H1 (cell line): ENCODE data around the gene GADD45B. TPM values are rescaled to one million over a fixed set of nuclear protein-coding genes. Genes with fewer than 3 reads are reported as not detected.
A peak's percentile ranks its signal among the peaks of the same experiment; 100 is the strongest.

Experiments
- CTCF ChIA-PET: fragments of 300-600 bp; sonication (Branson Sonifier 250); formaldehyde crosslinking; loops from one replicate; lab custom pipeline; 2021; ENCODE audit not compliant: partially characterized antibody; lab: Charles Lee
- POLR2A ChIA-PET: fragments of 300-600 bp; sonication (Branson Sonifier 250); formaldehyde crosslinking; loops from one replicate; lab custom pipeline; 2021; ENCODE audit warnings: inconsistent platforms; ENCODE audit not compliant: partially characterized antibody; lab: Charles Lee
- DNase-seq, 2 experiments: peaks; one replicate each; pipeline versions ENCODE4 v3.0.0 to v3.0.0-alpha.2; 2010 to 2022; ENCODE audit warnings: low spot score in 2 of 2, low read depth in 1 of 2, mixed read lengths in 1 of 2
- FAIRE-seq: peaks from 2 replicates; lab custom pipeline; 2011; peaks lifted over from hg19 to GRCh38; lab: Jason Lieb, UNC
- H2AFZ ChIP-seq: 2 replicates; pipeline ENCODE4 v1.8.1; 2012; ENCODE audit warnings: low read length, inconsistent platforms
- H2AK5ac ChIP-seq: 2 replicates; pipeline ENCODE4 v1.6.1; 2013; ENCODE audit warnings: low read depth, low read length
- H2BK120ac ChIP-seq: replicated peaks from 2 replicates; pipeline ENCODE3; 2013; ENCODE audit warnings: low read depth, low read length, inconsistent platforms
- H2BK12ac ChIP-seq: 2 replicates; pipeline ENCODE4 v1.6.1; 2013; ENCODE audit warnings: low read depth, low read length
- H2BK15ac ChIP-seq: 2 replicates; pipeline ENCODE4 v1.6.1; 2013; ENCODE audit warnings: low read length
- H2BK20ac ChIP-seq: 2 replicates; pipeline ENCODE4 v1.6.1; 2013; ENCODE audit warnings: low read length
- H2BK5ac ChIP-seq: 2 replicates; pipeline ENCODE4 v1.6.1; 2013; ENCODE audit warnings: low read depth, low read length
- H3K14ac ChIP-seq: 2 replicates; pipeline ENCODE4 v1.6.1; 2013; ENCODE audit warnings: inconsistent platforms; ENCODE audit not compliant: insufficient read length
- H3K18ac ChIP-seq: 2 replicates; pipeline ENCODE4 v1.6.1; 2013; ENCODE audit warnings: low read length; ENCODE audit errors: extremely low read depth
- H3K23ac ChIP-seq: 2 replicates; pipeline ENCODE4 v1.6.1; 2013; ENCODE audit warnings: inconsistent platforms; ENCODE audit not compliant: insufficient read length
- H3K23me2 ChIP-seq: 2 replicates; pipeline ENCODE4 v1.6.1; 2013; ENCODE audit warnings: low read depth, low read length
- H3K27ac ChIP-seq: 2 replicates; pipeline ENCODE4 v1.6.1; 2011; ENCODE audit warnings: low read depth, low read length, inconsistent platforms
- H3K27me3 ChIP-seq, 4 experiments: replicated peaks in 1 of 4; 1 replicate in 1 of 4; 2 replicates in 3 of 4; pipeline versions ENCODE4 v1.6.1 to v1.8.1; 2011 to 2013; ENCODE audit warnings: low read length in 3 of 4, mild to moderate bottlenecking in 3 of 4, inconsistent platforms in 2 of 4, mixed read lengths in 2 of 4, moderate library complexity in 1 of 4; ENCODE audit not compliant: control insufficient read depth in 3 of 4, insufficient read depth in 3 of 4; ENCODE audit errors: extremely low read depth in 1 of 4
- H3K36me3 ChIP-seq, 4 experiments: 2 replicates each; pipeline versions ENCODE4 v1.6.1 to v1.8.1; 2011 to 2013; ENCODE audit warnings: mild to moderate bottlenecking in 4 of 4, low read length in 3 of 4, moderate library complexity in 2 of 4, control low read depth in 1 of 4, inconsistent platforms in 1 of 4; ENCODE audit not compliant: insufficient read depth in 4 of 4, control insufficient read depth in 2 of 4
- H3K4ac ChIP-seq: replicated peaks from 2 replicates; pipeline ENCODE3; 2013; ENCODE audit warnings: low read length, low read depth, mixed read lengths, inconsistent platforms; ENCODE audit not compliant: insufficient read length
- H3K4me1 ChIP-seq, 4 experiments: replicated peaks in 1 of 4; 1 replicate in 1 of 4; 2 replicates in 3 of 4; pipeline versions ENCODE4 v1.6.1 to v1.8.1; 2011 to 2013; ENCODE audit warnings: low read length in 3 of 4, inconsistent platforms in 2 of 4, mixed read lengths in 1 of 4; ENCODE audit not compliant: insufficient read depth in 4 of 4, control insufficient read depth in 3 of 4
- H3K4me2 ChIP-seq, 2 experiments: 2 replicates each; pipeline versions ENCODE4 v1.6.1 to v1.8.1; 2011 to 2013; ENCODE audit warnings: low read depth in 2 of 2, low read length in 2 of 2, control low read depth in 1 of 2, inconsistent platforms in 1 of 2, mild to moderate bottlenecking in 1 of 2; ENCODE audit not compliant: insufficient read depth in 1 of 2
- H3K4me3 ChIP-seq, 4 experiments: fragments of 200-600, 300-600 bp in 1 of 4; sonication (generic), shearing (Covaris generic), sonication (Bioruptor Twin) in 1 of 4; 2 replicates each; pipeline versions ENCODE4 v1.5.1 to v1.8.1; 2011 to 2016; ENCODE audit warnings: low read length in 4 of 4, low read depth in 3 of 4, control low read depth in 2 of 4, inconsistent platforms in 2 of 4, mild to moderate bottlenecking in 2 of 4, mixed read lengths in 1 of 4, moderate library complexity in 1 of 4; ENCODE audit not compliant: insufficient read depth in 2 of 4; ENCODE audit errors: extremely low read depth in 1 of 4
- H3K56ac ChIP-seq: replicated peaks from 2 replicates; pipeline ENCODE3; 2013; ENCODE audit warnings: low read depth, mild to moderate bottlenecking, mixed read lengths, low read length, inconsistent platforms; ENCODE audit not compliant: insufficient read length
- H3K79me1 ChIP-seq: 2 replicates; pipeline ENCODE4 v1.6.1; 2013; ENCODE audit warnings: low read depth, low read length, control low read depth
- H3K79me2 ChIP-seq, 2 experiments: 2 replicates each; pipeline versions ENCODE4 v1.6.1 to v1.8.1; 2012 to 2013; ENCODE audit warnings: low read length in 2 of 2, mild to moderate bottlenecking in 2 of 2, inconsistent platforms in 1 of 2; ENCODE audit not compliant: insufficient read depth in 2 of 2, control insufficient read depth in 1 of 2
- H3K9ac ChIP-seq, 4 experiments: replicated peaks in 1 of 4; 1 replicate in 1 of 4; 2 replicates in 3 of 4; pipeline versions ENCODE4 v1.6.1 to v1.8.1; 2011 to 2013; ENCODE audit warnings: low read depth in 3 of 4, low read length in 3 of 4, control low read depth in 2 of 4, mild to moderate bottlenecking in 2 of 4, moderate library complexity in 2 of 4, inconsistent platforms in 1 of 4; ENCODE audit errors: extremely low read depth in 1 of 4
- H3K9me3 ChIP-seq, 2 experiments: 2 replicates each; pipeline versions ENCODE4 v1.6.1 to v1.8.1; 2012 to 2013; ENCODE audit warnings: mild to moderate bottlenecking in 2 of 2, moderate library complexity in 2 of 2, control low read depth in 1 of 2, inconsistent platforms in 1 of 2, low read depth in 1 of 2, low read length in 1 of 2, mixed read lengths in 1 of 2; ENCODE audit not compliant: insufficient read depth in 2 of 2
- H4K20me1 ChIP-seq, 2 experiments: replicated peaks in 1 of 2; 2 replicates each; pipeline versions ENCODE3 to v1.8.1; 2011 to 2013; ENCODE audit warnings: inconsistent platforms in 2 of 2, low read length in 2 of 2, mild to moderate bottlenecking in 1 of 2; ENCODE audit not compliant: insufficient read depth in 2 of 2, control insufficient read depth in 1 of 2
- H4K5ac ChIP-seq: 2 replicates; pipeline ENCODE4 v1.6.1; 2013; ENCODE audit warnings: low read length, low read depth, mixed read lengths, inconsistent platforms; ENCODE audit not compliant: insufficient read length
- H4K8ac ChIP-seq: 2 replicates; pipeline ENCODE4 v1.8.0; 2013; ENCODE audit warnings: mild to moderate bottlenecking, moderate library complexity, low read length, inconsistent platforms; ENCODE audit not compliant: insufficient read depth; ENCODE audit errors: extremely low read depth
- H4K91ac ChIP-seq: replicated peaks from 2 replicates; pipeline ENCODE3; 2013; ENCODE audit warnings: low read length, mixed read lengths, inconsistent platforms; ENCODE audit not compliant: insufficient read length
- FOSL1 ChIP-seq: IDR thresholded peaks from 2 replicates; pipeline ENCODE4 v1.6.1; 2011; ENCODE audit warnings: mild to moderate bottlenecking, low read depth, low read length, moderate library complexity; ENCODE audit not compliant: insufficient read depth
- POLR2AphosphoS5 ChIP-seq: IDR thresholded peaks from 2 replicates; pipeline ENCODE4 v1.6.1; 2011; ENCODE audit warnings: low read depth, low read length
- WGBS, 2 experiments: shearing (Covaris generic) in 1 of 2; methylation state at CpG; one replicate each; pipeline versions ENCODE4 v1.1.6 to v1.1.7; 2013 to 2015; ENCODE audit warnings: low lambda C conversion rate in 2 of 2, mixed read lengths in 2 of 2, inconsistent platforms in 1 of 2, low coverage in 1 of 2, missing lambda C conversion rate in 1 of 2; ENCODE audit not compliant: insufficient replicate concordance in 2 of 2, insufficient coverage in 1 of 2, insufficient read length in 1 of 2; ENCODE audit errors: extremely low coverage in 1 of 2, missing lambda C conversion rate in 1 of 2; 5-methylcytosine and 5-hydroxymethylcytosine counted together
- polyA plus RNA-seq, 7 experiments: library from polyadenylated mRNA; depleted of rRNA in 3 of 7; stranded (reverse) in 5 of 7; unstranded in 2 of 7; fragments of >200 nt in 5 of 7; fragments of 200-250 nt in 2 of 7; gene quantifications; 1 replicate in 5 of 7; 2 replicates in 1 of 7; 4 replicates in 1 of 7; pipeline versions ENCODE4 v1.2.1 to v1.2.3, GENCODE V29; 2011 to 2013; ENCODE audit warnings: missing spikeins in 2 of 7, mixed read lengths in 2 of 7
- total RNA-seq: library from RNA; stranded (reverse); fragmentation: NEBNext Ultra II Directional; extraction: Animal tissue kit (Norgen Biotek cat#: 25700); gene quantifications from 2 replicates; pipeline ENCODE4 v1.2.1, GENCODE V29; 2021

The GADD45B gene
- total and polyA plus RNA-seq, 2 of the 8 experiments (the other 6 are each of a cell fraction or from before 2014, with no cell fraction given) = 7.4 to 11.4 TPM

GRCh38 chr19:2429917-2430535, 45.9 kb upstream of the GADD45B start:
- no peaks in the 10 kb centered on the region for H3K27me3 ChIP-seq
- FAIRE-seq = no peak
- no peak overlapping the region for H3K23ac ChIP-seq
- H2AK5ac ChIP-seq = no peak overlapping the region
- ChIA-PET POLR2A (interaction anchor here (1.0 to 8.2 kb wide), 5 partner anchors 8 to 113 kb away, joined by 3 to 84 read pairs (median 30); partner anchors contain the start of genes GADD45B and LMNB2), CTCF (interaction anchor here (0.6 to 1.3 kb wide), 4 partner anchors 9 to 206 kb away, joined by 3 to 5 read pairs (median 4); no protein-coding TSS in a partner anchor)
- no peak overlapping the region for H4K91ac ChIP-seq
- H3K9ac ChIP-seq = no peak overlapping the region; a peak in 2 of 7 replicates
- peaks cover 11% of the 10 kb centered on the region for H3K79me1 ChIP-seq
- no peak for DNase-seq
- H3K4me3 ChIP-seq = no peak overlapping the region
- H3K36me3 ChIP-seq = peaks cover 4 to 41% (median 25%) of the 10 kb centered on the region in 4 experiments
- H2BK12ac ChIP-seq = no peak overlapping the region
- H4K20me1 ChIP-seq = peaks cover 10 to 21% of the 10 kb centered on the region in 2 experiments
- H2BK120ac ChIP-seq = no peak overlapping the region
- H3K4ac ChIP-seq = no peak overlapping the region
- H4K8ac ChIP-seq = no peak overlapping the region
- peaks cover 10% of the 10 kb centered on the region; the same call in 1 of the 2 replicates for H3K23me2 ChIP-seq
- WGBS, 2 experiments = 90% methylated on average over 19 of the region's 25 CpGs; no CpG with 5 or more reads in 1 of the 2 experiments
- no peak overlapping the region for H2BK20ac ChIP-seq
- no peak overlapping the region for H2BK5ac ChIP-seq
- TF ChIP-seq POLR2AphosphoS5 (0 out of 2 replicates have a peak, but pooled peaks have one; percentile 22), FOSL1 (no peak)
- H3K56ac ChIP-seq = no peak overlapping the region
- H3K4me1 ChIP-seq = peaks cover 0 to 18% (median 13%) of the 10 kb centered on the region in 4 experiments; a peak in 5 of 7 replicates
- no peak overlapping the region for H4K5ac ChIP-seq
- no peaks in the 10 kb centered on the region for H3K9me3 ChIP-seq
- H3K4me2 ChIP-seq = no peak overlapping the region
- peaks cover 2 to 16% of the 10 kb centered on the region in 2 experiments; a peak in 3 of 4 replicates for H3K79me2 ChIP-seq
- no peak overlapping the region for H3K18ac ChIP-seq
- no peak overlapping the region for H3K27ac ChIP-seq
- no peak overlapping the region for H3K14ac ChIP-seq
- H2AFZ ChIP-seq = no peak overlapping the region
- H2BK15ac ChIP-seq = no peak overlapping the region
